GM13976 (cell line): ENCODE data around the gene ALG12.

Source experiments
- DNase-seq: peaks from one replicate; pipeline ENCODE4 v3.0.0; 2012; ENCODE audit warnings: low spot score
- in situ Hi-C: fragments of 300-500 bp; cut with MboI; formaldehyde crosslinking; loops from one replicate; pipeline ENCODE4 v1.12.0; 2022; ENCODE audit warnings: low sequenced_read_pairs, mixed read lengths, inconsistent platforms; ENCODE audit not compliant: unreplicated experiment
- TF ChIP-seq, protein P1 (sequence below): IDR thresholded peaks from 2 replicates; pipeline ENCODE4 v1.5.1; 2012; ENCODE audit warnings: borderline replicate concordance, mild to moderate bottlenecking; ENCODE audit not compliant: insufficient read depth; ENCODE audit errors: extremely low read depth, missing control alignments, control extremely low read depth

ALG12 gene

DNA sequence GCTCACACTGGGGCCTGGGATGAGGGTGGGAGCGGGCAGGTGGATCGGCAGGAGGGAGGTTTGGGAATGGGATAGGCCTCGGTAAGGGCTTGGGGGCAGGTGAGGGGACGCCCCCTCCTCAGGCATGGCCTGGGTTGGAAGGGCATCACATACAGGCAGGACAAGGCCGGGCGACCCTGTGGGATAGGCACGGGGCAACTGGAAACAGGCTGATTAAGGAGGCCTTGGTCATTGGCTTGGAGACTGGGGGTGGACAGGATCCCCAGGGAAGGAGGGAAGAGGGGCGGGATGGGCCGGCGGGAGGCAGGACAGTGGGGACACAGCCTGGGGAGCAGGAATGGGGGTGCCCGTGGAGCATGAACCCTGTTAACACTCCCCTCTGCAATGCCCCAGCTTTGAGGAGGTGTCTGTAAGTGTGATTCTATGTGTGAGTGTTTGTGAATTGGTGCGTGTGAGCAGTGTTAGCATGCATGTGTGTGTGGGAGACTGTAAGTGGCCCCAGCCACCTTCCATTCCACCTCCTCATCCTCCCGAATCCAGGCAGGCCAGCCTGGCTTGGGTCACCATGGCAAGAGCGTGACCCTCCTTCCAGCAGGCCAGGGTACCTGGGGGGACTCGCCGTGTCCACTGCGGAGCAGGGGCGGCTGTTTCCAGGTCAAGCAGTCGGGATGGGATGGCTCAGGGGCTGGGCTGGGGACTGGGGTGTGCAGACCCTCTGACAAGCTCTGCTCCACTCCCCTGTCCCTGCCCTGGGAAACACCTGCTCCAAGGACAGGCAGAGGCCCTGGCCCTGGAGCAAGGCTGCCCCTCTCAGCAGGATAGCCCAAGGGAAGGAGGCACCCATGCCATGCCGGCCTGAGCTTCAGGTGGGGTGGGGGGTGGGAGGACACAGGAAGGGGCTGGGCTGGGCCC is 38.9 kb upstream of the ALG12 start:
- no peak for DNase-seq
- in situ Hi-C loops: no loop called here
- TF ChIP-seq, protein P1, sequence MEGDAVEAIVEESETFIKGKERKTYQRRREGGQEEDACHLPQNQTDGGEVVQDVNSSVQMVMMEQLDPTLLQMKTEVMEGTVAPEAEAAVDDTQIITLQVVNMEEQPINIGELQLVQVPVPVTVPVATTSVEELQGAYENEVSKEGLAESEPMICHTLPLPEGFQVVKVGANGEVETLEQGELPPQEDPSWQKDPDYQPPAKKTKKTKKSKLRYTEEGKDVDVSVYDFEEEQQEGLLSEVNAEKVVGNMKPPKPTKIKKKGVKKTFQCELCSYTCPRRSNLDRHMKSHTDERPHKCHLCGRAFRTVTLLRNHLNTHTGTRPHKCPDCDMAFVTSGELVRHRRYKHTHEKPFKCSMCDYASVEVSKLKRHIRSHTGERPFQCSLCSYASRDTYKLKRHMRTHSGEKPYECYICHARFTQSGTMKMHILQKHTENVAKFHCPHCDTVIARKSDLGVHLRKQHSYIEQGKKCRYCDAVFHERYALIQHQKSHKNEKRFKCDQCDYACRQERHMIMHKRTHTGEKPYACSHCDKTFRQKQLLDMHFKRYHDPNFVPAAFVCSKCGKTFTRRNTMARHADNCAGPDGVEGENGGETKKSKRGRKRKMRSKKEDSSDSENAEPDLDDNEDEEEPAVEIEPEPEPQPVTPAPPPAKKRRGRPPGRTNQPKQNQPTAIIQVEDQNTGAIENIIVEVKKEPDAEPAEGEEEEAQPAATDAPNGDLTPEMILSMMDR: no peak

DNA sequence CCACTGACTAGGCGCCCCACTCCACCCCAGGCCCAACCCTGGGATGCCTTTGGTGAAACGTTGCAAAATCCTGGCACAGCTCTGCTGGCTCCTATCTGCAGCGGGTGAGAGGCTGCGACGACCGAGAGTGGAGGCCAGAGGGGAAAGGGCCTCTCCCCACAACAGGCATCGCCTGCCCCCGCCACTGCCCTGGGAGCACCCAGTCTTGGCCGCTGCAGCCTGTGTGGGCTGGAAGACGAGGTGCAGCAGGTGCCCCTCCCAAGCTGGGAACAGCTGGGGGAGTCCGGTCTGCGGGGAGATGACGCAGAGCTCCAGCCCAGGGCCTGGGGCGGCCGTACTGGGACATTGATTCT is 38.2 kb upstream of the ALG12 start:
- no peak for DNase-seq
- TF ChIP-seq, protein P1: no peak
- in situ Hi-C loops: no loop called here

DNA sequence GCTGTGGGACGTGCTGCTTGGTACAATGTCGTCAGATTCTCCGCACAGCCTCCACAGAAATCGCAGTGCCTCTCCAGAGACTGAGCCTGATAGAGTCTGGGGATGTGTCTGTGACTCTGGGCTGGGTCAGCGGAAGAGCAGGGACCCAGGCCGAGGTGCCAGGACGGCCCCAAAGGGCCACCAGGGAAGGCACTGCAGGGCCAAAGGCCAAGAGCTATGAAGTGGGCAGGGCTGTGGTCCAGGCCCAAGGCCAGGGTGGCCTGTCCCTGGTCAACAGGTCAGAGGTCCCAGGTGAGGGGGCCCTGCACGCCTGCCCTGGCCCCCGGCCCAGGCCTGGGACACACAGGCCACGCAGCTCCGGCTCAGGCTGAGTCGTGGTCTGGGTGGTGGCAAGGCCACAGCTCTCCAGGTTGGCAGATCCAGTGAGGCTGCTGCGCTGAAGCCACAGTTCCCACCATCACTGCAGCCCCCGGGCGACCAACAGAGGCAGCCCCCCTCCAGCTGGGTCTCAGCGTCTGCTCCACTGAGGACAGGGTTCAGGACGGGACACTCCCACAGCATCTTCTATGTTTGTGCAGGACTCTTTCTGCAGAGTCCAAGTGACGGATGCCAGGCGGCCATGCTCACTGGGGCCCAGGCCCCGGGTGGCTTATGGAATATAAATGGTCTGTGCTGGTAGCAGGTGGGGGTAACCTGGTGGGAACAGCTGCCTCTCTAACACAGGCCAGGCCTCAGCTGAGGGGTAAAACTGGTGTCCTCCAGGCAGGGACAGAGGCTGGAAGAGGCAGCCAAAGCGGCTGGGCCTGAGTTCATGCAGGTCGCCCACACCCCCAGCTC is 37.6 kb upstream of the ALG12 start:
- TF ChIP-seq, protein P1: no peak
- no peak for DNase-seq
- in situ Hi-C loops: no loop called here

DNA sequence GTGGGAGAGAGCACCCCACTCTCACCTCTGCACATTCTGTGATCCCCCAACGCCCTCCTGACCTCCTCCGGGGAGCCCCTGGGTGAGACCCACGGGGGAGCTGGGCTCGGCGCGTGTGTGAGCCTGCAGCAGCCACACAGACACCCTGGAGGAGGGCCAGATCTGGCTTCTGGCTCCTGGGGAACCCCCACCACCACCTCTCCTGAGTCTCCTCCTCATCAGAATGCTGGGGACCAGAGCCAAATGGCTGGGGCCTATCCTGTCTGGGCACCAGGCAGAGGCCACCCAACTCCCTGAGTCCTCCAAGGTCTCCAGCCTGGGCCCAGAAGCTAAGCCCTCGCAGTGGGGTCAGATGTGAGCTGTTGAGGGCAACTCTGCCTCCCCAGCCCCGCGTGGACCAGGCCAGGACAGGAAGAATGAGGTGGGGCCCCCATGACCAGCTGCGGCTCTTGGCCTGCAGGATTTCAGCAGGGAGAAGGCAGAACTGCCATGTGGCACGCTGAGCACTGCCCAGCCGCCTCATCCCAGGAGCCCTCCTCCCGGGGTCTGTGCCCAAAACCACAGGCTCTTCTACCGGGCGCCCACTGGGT is 36.8 kb upstream of the ALG12 start:
- TF ChIP-seq, protein P1: no peak
- no peak for DNase-seq
- in situ Hi-C loops: no loop called here

DNA sequence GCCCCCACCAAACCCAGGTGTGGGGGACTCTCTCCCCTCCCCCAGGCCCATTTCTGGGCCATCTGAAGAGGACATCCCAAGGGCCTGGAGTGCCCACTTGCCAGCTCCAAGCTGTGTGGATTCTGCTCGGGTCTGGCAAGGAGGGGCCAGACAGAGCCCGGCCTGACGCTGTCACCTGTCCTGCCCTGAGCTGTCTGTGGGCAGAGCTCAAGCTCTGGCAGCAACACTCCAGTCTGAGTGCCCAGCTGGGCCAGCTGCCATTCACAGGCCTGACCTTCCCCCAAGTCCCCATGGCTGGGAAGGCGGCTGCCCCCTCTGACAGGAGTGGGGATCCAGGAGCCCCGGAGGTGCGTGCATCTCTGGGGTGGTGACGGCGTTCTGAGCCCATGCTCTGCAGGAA is 36.1 kb upstream of the ALG12 start:
- DNase-seq: no peak
- TF ChIP-seq, protein P1: no peak
- in situ Hi-C loops: no loop called here

DNA sequence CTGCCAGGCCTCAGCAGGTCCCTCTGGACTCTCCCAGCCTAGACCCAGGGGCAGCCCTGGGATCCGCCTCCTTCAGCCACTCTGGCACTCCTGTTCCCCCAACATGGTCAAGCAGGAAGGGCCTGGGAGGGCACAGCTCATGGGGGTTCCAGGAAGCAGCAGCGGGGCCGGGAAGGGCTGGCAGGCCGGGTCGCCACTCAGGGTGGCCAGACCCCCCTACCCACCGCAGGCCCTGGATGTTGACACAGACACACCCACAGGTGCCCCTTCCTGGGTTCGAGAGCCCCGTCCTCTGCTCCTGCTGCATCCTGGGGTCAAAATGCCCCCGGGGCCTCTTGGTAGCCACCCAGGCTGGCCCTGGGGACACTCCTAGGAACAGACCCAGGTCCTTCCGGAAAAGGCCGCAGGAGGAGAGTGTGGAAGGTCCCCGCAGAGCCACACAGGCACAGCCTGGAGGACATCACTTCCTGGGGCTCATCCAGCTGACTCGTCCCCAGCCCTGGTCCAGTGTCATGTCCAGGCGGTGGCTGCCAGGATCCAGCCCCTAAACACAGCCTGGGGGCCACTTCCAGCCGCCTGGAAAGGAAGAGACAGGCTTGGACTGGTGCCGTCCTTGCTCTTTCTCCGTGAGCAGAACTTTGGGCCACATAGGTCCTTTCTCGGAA is 35.6 kb upstream of the ALG12 start:
- DNase-seq: no peak

More for the DNA sequence above, 35.6 kb upstream of the ALG12 start:
- TF ChIP-seq, protein P1: no peak
- in situ Hi-C loops: no loop called here
